DND-41 (cell line): Measurements from ENCODE around the gene HAP1.

Experiments used
- ATAC-seq: fragments of 200-7000 bp; cut with Tn5 transposase; 3 replicates; pipeline ENCODE4 v1.9.1; 2021; ENCODE audit warnings: low read depth; ENCODE audit not compliant: insufficient read depth
- DNase-seq: peaks from one replicate; pipeline ENCODE4 v3.0.0-alpha.2; 2020
- H2AFZ ChIP-seq: 2 replicates; pipeline ENCODE4 v1.6.0; 2012; ENCODE audit warnings: low read depth, low read length
- H3K27ac ChIP-seq: 2 replicates; pipeline ENCODE4 v1.5.1; 2012; ENCODE audit warnings: low read length, inconsistent platforms
- H3K27me3 ChIP-seq: fragments of 200-600 bp; sonication (generic); 2 replicates; pipeline ENCODE4 v1.6.0; 2012; ENCODE audit warnings: low read length, mild to moderate bottlenecking, inconsistent platforms; ENCODE audit not compliant: insufficient read depth, poor library complexity
- H3K36me3 ChIP-seq: 2 replicates; pipeline ENCODE4 v1.5.1; 2012; ENCODE audit warnings: low read length, inconsistent platforms; ENCODE audit not compliant: insufficient read depth
- H3K4me1 ChIP-seq: 2 replicates; pipeline ENCODE4 v1.5.1; 2012; ENCODE audit warnings: mild to moderate bottlenecking, low read length; ENCODE audit not compliant: insufficient read depth
- H3K4me2 ChIP-seq: 2 replicates; pipeline ENCODE4 v1.6.0; 2012; ENCODE audit warnings: mild to moderate bottlenecking, moderate library complexity, low read length, inconsistent platforms; ENCODE audit not compliant: insufficient read depth
- H3K4me3 ChIP-seq, 2 experiments: fragments of 200-600 bp in 1 of 2; shearing (Covaris generic) in 1 of 2; 2 replicates each; pipeline ENCODE4 v1.5.1; 2012 to 2016; ENCODE audit warnings: inconsistent platforms in 2 of 2, low read length in 2 of 2, mild to moderate bottlenecking in 2 of 2, low read depth in 1 of 2, moderate library complexity in 1 of 2
- H3K79me2 ChIP-seq: 2 replicates; pipeline ENCODE4 v1.6.0; 2012; ENCODE audit warnings: low read length, inconsistent platforms; ENCODE audit not compliant: insufficient read depth
- H3K9ac ChIP-seq: 2 replicates; pipeline ENCODE4 v1.6.0; 2012; ENCODE audit warnings: low read depth, mild to moderate bottlenecking, inconsistent platforms, low read length, moderate library complexity
- H3K9me3 ChIP-seq: 2 replicates; pipeline ENCODE4 v1.5.1; 2012; ENCODE audit warnings: low read length, moderate library complexity, mild to moderate bottlenecking, inconsistent platforms; ENCODE audit not compliant: insufficient read depth, severe bottlenecking
- H4K20me1 ChIP-seq: 2 replicates; pipeline ENCODE4 v1.6.0; 2012; ENCODE audit warnings: low read length; ENCODE audit not compliant: insufficient read depth
- EZH2 ChIP-seq: IDR thresholded peaks from 3 replicates; pipeline ENCODE4 v1.6.1; 2012; ENCODE audit warnings: borderline replicate concordance, low read depth, mild to moderate bottlenecking, moderate library complexity, low read length, inconsistent platforms; ENCODE audit not compliant: severe bottlenecking
- TF ChIP-seq, protein P1 (sequence below): IDR thresholded peaks from 2 replicates; pipeline ENCODE4 v1.5.1; 2012; ENCODE audit warnings: borderline replicate concordance, low read length, moderate library complexity, mild to moderate bottlenecking; ENCODE audit not compliant: poor library complexity, severe bottlenecking; ENCODE audit errors: extremely low read depth

Gene HAP1

GRCh38 chr17:41772586-41773189, 38.2 kb upstream of the HAP1 start:
- Histone ChIP-seq H3K36me3 (no peaks in the 10 kb centered on the region), H3K4me1 (no peaks in the 10 kb centered on the region), H3K9me3 (no peaks in the 10 kb centered on the region), H3K27me3 (no peaks in the 10 kb centered on the region), H3K9ac (no peak overlapping the region), H3K4me3 (no peak overlapping the region), H2AFZ (no peak overlapping the region), H3K27ac (no peak overlapping the region), H3K79me2 (no peaks in the 10 kb centered on the region), H3K4me2 (no peak overlapping the region), H4K20me1 (no peaks in the 10 kb centered on the region)
- DNase-seq (no peak), ATAC-seq (no peak)
- no peak for TF ChIP-seq EZH2
- TF ChIP-seq, protein P1, sequence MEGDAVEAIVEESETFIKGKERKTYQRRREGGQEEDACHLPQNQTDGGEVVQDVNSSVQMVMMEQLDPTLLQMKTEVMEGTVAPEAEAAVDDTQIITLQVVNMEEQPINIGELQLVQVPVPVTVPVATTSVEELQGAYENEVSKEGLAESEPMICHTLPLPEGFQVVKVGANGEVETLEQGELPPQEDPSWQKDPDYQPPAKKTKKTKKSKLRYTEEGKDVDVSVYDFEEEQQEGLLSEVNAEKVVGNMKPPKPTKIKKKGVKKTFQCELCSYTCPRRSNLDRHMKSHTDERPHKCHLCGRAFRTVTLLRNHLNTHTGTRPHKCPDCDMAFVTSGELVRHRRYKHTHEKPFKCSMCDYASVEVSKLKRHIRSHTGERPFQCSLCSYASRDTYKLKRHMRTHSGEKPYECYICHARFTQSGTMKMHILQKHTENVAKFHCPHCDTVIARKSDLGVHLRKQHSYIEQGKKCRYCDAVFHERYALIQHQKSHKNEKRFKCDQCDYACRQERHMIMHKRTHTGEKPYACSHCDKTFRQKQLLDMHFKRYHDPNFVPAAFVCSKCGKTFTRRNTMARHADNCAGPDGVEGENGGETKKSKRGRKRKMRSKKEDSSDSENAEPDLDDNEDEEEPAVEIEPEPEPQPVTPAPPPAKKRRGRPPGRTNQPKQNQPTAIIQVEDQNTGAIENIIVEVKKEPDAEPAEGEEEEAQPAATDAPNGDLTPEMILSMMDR = no peak

GRCh38 chr17:41772218-41772585, 37.8 kb upstream of the HAP1 start:
- H4K20me1 ChIP-seq = no peaks in the 10 kb centered on the region
- ATAC-seq (no peak), DNase-seq (no peak)
- no peak overlapping the region for H2AFZ ChIP-seq
- H3K9me3 ChIP-seq = no peaks in the 10 kb centered on the region
- no peaks in the 10 kb centered on the region for H3K4me1 ChIP-seq
- TF ChIP-seq, protein P1 = no peak
- no peak for TF ChIP-seq EZH2
- H3K9ac ChIP-seq = no peak overlapping the region
- H3K79me2 ChIP-seq = no peaks in the 10 kb centered on the region
- H3K4me2 ChIP-seq = no peak overlapping the region
- no peak overlapping the region for H3K27ac ChIP-seq
- no peak overlapping the region for H3K4me3 ChIP-seq
- no peaks in the 10 kb centered on the region for H3K27me3 ChIP-seq
- no peaks in the 10 kb centered on the region for H3K36me3 ChIP-seq

DNA sequence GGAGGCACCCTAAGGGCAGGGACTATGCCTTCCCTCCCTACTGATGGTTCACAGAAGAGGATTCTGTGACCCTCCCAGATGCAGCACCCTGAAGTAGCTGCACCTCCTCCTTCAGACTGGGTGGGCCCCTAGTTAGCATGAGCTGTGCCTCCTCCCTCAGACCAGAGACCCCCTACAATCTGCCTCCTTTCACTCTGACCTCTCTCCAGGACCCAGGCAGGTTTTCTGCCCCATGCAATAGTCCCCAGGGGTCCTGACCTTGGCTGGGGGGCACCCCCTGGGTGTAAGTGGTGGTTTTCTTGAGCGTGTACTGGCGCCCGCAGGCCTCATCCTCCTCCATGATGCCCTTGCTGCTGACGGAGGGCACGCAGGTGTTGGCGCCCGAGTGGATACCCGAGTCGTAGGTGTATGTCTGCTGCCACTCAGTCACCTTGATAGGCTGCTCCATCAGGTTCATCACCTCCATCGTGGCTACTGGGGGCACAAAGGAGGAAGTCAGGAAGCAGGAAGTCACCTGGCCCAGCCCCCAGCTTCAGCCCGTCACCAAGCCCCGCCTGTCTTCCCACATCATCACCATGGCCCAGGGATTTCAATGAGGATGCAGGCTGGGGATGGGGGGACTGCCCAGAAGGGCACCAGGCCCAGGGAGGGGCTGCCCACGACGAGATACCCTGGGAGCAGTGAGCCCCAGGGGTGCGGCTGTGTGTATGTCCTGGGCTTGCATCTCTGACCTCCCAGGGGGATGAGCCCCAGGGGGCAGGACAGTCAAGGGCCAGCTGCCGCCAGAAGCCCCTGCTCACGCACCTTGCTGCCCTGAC, 37.2 kb upstream of the HAP1 start:
- TF ChIP-seq, protein P1 = no peak
- no peak for TF ChIP-seq EZH2
- no peaks in the 10 kb centered on the region for H3K27me3 ChIP-seq
- H4K20me1 ChIP-seq = no peaks in the 10 kb centered on the region
- H3K9me3 ChIP-seq = no peaks in the 10 kb centered on the region
- no peak overlapping the region for H3K9ac ChIP-seq
- no peaks in the 10 kb centered on the region for H3K36me3 ChIP-seq
- no peak overlapping the region for H2AFZ ChIP-seq
- H3K79me2 ChIP-seq = no peaks in the 10 kb centered on the region
- H3K27ac ChIP-seq = no peak overlapping the region
- DNase-seq (no peak), ATAC-seq (no peak)
- H3K4me3 ChIP-seq = no peak overlapping the region
- no peaks in the 10 kb centered on the region for H3K4me1 ChIP-seq
- H3K4me2 ChIP-seq = no peak overlapping the region
